ENCODE data around the gene DHRS7B.

DNA sequence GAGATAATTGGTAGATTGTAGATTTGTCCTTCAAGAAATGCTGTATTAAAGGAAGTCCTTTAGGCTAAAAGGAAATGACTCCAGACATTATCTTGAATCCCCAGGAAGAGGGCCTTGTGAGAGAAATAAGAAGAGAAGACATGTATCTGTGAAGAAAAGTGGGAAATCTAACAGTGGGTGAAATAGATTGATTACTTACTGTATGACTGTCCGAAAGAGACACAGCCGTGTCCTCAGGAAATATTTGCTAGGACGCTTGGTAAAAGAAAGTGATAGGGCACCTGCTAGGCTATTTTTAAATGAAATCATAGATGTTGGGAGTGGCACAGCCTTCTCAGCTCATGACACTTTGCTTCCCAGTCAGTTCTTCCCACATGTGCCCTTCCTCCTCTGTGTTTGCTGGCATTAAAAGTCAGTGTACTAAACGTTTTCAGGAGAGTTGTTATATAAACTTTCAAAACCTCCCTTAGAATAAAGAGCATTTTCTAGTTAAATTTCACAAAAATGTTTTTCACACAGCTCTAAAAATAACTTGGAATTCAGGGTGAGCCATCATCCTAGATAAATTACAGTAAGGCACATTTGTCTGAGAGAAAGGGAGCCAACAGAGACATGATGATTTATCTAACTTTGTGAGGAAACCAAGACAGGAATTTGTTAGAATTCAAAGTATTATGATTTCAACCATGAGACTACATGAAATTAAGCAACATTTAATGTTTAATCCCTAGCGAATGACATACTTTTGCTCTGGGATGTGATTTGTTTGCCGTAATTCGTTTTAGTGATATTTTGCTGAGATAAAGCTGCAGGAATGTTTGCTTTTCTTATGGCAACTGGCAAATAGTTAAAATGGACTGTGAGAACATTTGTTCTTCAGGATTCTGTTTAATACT, 35.0 kb downstream of the DHRS7B start:
- TF ChIP-seq, protein P1, sequence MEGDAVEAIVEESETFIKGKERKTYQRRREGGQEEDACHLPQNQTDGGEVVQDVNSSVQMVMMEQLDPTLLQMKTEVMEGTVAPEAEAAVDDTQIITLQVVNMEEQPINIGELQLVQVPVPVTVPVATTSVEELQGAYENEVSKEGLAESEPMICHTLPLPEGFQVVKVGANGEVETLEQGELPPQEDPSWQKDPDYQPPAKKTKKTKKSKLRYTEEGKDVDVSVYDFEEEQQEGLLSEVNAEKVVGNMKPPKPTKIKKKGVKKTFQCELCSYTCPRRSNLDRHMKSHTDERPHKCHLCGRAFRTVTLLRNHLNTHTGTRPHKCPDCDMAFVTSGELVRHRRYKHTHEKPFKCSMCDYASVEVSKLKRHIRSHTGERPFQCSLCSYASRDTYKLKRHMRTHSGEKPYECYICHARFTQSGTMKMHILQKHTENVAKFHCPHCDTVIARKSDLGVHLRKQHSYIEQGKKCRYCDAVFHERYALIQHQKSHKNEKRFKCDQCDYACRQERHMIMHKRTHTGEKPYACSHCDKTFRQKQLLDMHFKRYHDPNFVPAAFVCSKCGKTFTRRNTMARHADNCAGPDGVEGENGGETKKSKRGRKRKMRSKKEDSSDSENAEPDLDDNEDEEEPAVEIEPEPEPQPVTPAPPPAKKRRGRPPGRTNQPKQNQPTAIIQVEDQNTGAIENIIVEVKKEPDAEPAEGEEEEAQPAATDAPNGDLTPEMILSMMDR (IDR thresholded peaks at IDR 0.05), result no peak
- TF ChIP-seq POLR2A (IDR thresholded peaks at IDR 0.05), result no peak
